GM19099 (cell line): Measurements from ENCODE around the gene RANBP17.

Experiments
- POLR2A ChIP-seq: IDR thresholded peaks from 3 replicates; pipeline ENCODE4 v1.6.1; 2011; ENCODE audit warnings: low read depth; ENCODE audit not compliant: insufficient read length; ENCODE audit errors: extremely low read depth

The RANBP17 gene

GRCh38 chr5:171344936-171345608 lies 483.3 kb downstream of the RANBP17 start:
- TF ChIP-seq POLR2A = no peak
